Breast epithelium (tissue), 3 donors: Measurements from ENCODE around the gene DBT.

Experiments
- POLR2A ChIP-seq: fragments of 450-650 bp; IDR thresholded peaks from one replicate; pipeline ENCODE4 v1.6.1; 2016; ENCODE audit warnings: antibody characterized with exemption, mild to moderate bottlenecking, moderate library complexity
- POLR2AphosphoS5 ChIP-seq, 3 donors: sonication (generic); formaldehyde crosslinking; IDR thresholded peaks; one replicate each; pipeline ENCODE4 v1.6.1; 2017; ENCODE audit warnings: antibody characterized with exemption in 3 of 3
- TF ChIP-seq, protein P1 (sequence below), 3 donors: fragments of 450-650 bp; IDR thresholded peaks; one replicate each; pipeline ENCODE4 v1.5.1; 2016 to 2017; ENCODE audit warnings: antibody characterized with exemption in 3 of 3, mild to moderate bottlenecking in 3 of 3, moderate library complexity in 3 of 3

GRCh38 chr1:100164702-100165101, 84.9 kb downstream of the DBT start:
- TF ChIP-seq, protein P1, sequence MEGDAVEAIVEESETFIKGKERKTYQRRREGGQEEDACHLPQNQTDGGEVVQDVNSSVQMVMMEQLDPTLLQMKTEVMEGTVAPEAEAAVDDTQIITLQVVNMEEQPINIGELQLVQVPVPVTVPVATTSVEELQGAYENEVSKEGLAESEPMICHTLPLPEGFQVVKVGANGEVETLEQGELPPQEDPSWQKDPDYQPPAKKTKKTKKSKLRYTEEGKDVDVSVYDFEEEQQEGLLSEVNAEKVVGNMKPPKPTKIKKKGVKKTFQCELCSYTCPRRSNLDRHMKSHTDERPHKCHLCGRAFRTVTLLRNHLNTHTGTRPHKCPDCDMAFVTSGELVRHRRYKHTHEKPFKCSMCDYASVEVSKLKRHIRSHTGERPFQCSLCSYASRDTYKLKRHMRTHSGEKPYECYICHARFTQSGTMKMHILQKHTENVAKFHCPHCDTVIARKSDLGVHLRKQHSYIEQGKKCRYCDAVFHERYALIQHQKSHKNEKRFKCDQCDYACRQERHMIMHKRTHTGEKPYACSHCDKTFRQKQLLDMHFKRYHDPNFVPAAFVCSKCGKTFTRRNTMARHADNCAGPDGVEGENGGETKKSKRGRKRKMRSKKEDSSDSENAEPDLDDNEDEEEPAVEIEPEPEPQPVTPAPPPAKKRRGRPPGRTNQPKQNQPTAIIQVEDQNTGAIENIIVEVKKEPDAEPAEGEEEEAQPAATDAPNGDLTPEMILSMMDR (IDR thresholded peaks at IDR 0.05): no peak
- TF ChIP-seq POLR2A (no peak), POLR2AphosphoS5 (IDR thresholded peaks at IDR 0.05) (no peak)
